Lung microvascular endothelial cell (primary cell): ENCODE results near the gene RIN1. TPM values are rescaled to one million over a fixed set of nuclear protein-coding genes. Genes with fewer than 3 reads are reported as not detected.
"Not testable (repeated sequence)": the region's sequence is repeated elsewhere in the genome, so short reads cannot be mapped to it uniquely, and the experiment has no call there.

ENCODE experiments used
- DNase-seq, 2 donors: peaks; one replicate each; pipeline versions ENCODE4 v3.0.0 to v3.0.0-alpha.2; 2010; ENCODE audit warnings: low read depth in 2 of 2
- total RNA-seq: library from RNA; depleted of rRNA; stranded (reverse); fragments of >200 nt; gene quantifications from 2 replicates; pipeline ENCODE4 v1.2.1, GENCODE V29; 2014

The RIN1 gene
- total RNA-seq, 1 donor from 2014 or later = 2.8 TPM

DNA sequence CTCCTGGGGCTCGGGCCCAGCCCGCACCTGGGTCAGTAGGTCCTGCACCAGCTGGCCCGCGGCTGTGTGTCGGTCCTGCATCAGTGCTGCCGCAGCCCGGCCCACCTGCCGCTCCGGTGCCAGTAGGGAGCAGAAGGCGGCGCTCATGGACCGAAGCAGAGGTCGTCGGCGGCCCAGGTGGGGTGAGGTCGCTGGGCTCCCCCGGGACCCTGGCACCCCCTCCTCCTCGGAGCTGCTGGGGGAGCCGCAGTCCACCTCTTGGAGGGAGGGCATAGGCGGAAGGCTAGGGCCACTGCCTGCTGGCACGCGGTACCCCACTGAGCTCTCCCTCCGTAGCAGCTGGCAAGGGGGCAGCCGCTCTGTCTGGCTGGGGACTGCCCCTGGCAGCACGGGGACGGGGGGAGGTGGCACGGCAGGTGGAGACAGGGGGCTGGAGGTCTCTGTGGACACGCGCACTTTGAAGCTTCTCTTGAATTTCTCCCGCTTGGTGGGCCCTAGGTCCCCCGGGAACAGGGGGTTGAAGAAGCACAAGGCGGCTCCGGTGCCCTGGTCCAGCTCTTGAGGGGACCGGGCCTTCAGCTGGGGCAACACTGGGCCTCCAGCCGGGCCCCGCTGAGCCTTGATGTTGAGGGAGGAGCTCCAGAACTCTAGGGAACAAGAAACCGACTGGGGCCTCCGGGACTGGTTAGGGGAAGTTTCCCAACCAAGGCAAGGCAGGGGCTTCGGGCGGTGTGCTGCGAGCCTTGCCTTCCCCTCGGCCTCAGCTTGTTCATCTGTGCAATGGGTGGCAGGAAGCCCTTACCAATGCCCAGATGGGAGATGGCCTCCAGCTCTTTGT is 1.4 kb downstream of the RIN1 start:
- no peak for DNase-seq

DNA sequence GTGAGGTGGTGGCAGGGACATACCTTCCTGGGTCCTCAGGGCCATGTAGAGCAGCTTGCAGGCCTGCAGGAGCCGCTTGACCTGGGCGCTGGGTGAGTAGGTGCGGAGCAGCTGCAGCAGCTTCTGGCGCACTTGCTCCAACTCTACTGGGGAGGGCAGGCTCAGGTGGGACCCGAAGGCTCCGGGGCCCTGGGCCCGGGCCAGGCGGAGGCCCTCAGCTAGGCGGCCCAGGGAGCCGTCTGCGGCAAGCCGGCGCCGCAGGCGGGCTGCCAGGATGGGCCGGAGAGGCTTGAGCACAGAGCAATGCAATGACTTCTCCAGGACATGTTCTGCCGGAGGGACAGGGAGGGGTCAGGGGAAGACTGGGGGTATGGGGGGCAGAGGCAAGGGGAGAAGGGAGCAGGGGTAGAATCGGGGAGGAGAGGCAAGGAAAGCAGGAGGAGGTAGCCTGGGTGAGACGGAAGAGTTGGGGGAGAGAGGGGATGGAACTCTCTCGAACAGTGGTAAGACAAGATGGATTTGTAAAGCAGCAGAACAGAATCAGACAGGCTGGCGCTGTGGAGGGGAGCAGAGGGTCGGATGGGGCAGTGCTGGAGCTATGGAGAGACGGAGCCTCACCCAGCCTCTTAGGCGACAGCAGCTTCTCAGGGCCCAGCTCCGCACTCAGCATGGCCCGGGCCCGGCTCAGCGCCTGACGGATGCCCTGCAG is 2.2 kb downstream of the RIN1 start:
- DNase-seq = no peak

DNA sequence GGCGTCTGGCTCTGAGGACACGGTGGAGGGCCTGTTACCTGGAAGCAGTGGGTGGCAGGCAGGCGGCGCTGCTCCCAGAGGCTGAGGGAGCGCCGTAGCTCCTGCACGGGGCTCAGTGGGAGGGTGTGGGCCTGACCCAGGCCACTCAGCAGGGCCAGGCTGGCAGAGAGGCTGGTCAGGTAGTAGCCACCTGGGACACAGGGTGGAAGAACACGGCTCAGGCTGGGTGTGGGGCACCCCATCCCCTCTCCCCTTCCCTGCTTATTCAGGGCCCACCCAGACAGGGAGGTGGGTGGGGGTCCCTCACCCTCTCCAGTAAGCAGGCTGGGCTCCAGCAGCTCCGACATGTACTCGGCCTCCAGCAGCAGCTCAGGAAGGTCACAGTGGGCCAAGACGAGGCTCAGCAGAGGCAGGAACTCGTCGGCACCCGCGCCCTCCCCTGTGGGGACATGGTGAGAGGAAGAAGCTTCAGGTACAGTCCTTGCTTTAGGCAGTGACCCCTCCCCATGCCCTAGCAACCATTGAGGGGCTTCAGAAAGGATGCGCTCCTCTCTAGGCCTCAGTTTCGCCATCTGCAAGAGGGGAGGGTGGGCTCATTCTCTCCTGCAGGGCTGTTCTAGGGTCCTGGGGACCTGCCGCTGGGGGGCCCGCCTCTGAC is 2.9 kb downstream of the RIN1 start:
- no peak for DNase-seq

DNA sequence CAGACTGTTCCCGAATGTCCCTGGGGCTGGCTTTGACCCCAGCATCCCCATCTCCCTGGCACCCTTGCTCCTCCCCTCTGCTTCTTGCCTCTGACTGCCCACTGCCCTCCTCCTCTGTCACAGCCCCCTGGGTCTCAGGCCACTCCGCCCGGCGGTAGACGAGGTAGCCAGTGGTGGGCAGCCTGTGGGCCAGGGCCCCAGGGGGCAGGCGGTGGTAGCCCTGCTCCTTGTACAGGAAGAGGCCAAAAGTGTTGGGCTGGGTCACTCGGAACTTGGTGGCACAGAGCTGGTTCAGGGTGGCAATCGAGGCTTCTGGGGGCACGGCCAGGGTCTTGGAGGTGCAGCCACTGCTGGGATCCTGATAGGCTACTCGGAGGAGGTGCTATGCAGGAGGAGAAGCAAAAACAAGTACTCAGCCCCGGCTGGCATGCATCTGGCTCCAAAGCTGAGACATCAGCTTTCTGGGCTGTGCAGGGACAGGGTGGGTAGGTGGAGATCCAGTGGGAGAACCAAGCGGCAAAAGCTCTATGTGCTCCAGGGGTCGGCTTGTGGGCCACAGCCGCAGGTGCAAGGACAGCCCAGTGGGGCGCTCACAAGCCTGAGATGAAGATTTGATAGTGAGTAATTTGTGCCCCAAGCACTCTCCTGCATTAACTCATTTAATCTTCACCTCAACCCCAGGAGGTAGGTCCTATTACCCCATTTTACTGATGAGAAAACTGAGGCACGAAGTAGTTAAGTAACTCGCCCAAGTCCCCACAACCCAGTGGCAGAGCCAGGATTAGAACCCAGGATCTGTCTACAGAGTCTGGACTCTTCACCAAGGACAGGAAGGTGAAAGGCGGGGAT is 3.6 kb downstream of the RIN1 start:
- DNase-seq = no peak

DNA sequence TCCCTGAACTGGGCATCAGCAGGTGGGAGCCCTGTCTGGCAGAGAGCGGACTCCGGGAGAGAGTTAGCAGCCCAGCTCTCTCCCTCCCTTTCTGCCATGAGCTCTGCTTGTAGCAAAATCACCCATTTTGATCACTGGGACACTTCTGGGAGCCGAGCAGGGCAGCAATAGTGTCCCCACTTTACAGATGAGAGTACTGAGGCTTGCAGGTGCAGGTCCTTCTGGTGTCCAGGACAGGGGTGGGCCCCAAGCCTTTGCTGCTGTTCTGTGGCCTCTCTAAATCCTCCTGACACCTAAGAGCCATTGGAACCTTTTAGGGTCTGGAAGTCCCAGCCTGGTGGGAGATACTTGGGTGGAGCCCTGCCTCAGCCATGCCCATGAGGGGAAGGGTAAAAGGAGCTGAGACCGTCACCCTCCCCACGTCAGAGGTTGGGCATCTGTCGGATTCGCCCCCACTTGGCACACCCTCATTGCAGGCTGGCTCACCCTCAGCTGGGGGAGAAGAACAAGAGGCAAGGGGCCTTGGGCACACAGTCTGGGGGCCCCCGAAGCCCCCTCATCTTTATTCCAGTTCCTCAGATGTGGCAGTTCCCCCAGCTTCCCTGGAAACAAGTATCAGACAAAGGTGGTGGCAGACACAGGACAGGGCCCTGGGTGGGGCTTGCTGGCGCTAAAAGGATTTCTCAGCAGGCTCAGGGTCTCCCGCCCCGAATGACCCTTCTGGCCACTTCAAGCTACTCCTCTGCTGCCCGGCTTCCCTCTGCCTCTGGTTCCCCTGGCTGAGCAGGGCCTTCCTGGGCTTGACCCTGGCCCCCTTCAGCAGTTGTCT is 4.5 kb downstream of the RIN1 start:
- DNase-seq = no peak

DNA sequence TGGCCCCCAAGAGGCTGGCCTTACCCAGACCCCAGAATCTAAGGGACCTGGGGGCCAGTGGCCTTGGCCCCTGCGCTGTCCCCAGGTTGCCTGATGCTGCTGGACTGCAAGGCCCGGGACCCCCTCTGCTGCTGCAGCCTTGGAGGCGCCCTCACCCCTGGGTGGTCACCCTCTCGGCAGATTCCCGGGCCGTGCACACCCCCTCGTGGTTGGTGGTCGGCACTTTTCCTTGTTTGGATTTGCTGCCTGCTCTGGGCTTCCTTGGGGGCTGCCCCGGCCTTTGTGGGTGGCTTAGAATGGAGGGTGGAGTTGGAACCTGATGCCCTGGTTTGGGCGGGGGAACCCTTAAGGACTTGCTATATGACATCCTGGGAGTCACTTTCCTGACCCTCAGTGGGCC is 5.3 kb downstream of the RIN1 start:
- no peak for DNase-seq

DNA sequence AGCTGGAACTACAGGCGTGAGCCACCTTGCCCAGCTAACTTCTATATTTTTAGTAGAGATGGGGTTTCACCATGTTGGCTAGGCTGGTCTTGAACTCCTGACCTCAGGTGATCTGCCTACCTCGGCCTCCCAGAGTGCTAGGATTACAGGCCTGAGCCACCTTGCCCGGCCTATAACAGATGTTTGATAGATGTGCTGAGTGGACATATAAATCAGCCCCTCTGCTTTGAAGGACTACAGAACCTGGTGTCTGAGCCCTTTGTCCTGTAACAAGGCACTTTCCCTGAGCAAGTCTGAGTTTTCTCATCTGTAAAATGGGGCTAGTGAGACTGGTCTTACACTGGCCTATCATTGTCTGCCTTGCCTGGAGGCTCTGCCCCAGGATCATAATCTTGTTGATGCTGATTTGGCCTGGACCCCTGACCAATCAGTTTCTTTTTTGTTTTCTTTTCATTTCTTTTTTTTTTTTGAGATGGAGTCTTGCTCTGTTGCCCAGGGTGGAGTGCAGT is 7.0 kb downstream of the RIN1 start:
- no peak for DNase-seq

DNA sequence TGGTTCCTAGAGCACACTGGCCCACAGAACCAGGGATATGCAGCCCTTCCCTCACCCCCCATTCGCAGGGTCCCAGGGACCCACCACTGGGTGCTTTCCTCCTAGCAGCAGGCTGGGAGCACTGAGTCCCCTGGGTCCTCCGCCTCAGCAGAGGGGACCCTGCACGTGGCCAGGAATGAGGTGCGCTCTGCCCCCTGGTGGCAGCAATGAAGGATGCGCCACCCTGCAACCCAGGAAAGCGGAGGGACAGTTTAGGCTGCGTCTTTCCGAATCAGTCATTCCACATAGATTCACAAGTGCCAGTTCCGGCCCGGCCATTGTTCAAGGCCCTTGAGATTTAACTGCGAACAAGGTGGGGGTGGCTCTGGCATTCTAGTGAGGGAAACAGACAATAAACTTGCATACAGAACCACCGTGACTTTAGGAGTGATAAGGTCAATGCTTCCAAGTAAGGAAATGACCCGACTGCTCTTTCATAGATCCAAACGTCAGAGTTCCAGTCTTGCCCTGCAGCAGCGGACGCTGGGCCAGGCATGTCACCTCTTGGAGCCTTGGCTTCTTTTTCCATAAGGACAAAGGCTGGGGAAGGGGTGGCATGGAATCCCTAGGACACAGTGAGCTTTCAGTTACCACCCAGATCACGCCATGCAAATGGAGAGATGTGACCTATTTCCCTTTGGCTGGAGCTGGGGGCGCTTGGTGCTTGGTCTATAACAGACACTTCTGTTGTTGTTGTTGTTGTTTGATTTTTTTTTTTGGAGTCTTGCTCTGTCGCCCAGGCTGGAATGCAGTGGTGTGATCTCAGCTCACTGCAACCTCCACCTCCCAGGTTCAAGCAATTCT is 7.7 kb downstream of the RIN1 start:
- peak; percentile 69 to 79 for DNase-seq

DNA sequence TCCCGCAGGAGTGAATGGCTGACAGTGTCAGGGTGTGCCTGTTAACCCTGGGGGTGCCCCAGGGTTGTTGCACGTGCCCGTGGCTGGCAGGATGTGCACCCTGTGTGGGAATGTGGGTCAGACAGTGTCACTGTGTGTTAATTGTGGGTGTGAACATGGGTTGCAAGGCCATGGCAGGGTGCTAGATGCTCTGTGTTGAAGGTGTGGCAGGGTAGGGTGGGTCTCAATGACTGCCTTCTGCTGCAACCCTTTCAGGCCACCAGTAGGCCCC is 8.3 kb downstream of the RIN1 start:
- no peak for DNase-seq

DNA sequence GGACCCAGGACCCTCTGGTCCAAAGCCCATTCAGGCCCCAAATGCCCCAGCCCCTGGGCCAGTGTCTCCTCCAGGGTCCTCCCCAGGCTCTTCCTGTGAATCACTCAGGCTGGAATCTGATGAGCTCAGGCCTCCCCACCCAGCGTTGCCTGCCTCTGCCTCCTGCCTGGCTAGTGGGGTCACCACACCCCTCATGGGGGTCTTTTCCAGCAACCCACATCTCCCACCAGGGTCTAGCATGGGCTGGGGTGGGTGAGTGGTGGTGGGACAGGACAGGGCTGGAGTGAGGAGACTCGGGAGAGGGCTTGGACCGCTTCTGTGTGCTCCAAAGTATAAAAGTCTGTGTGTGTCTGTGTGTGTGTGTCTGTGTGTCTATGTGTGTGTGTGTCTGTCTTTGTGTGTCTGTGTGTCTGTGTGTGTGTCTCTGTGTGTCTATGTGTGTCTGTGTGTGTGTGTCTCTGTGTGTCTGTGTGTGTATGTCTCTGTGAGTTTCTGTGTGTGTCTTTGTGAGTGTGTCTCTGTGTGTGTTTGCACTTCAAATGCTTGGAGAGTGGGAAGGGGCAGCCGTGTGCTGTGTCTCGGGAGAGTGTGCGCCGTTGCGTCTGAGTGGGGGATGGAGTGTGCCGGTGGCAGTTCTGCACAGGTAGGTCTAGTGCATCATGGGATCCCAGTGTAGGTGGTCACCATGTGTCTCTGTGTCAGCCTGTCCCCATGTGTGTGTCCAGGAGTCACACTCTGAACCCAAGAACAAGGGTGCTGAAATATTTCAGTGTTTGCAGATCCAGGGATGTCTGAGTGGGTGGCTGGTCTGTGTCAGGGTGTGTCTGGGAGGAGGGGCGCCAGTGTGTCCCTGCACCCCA is 8.8 kb downstream of the RIN1 start:
- peak in 1 of 2 donors; percentile 37 for DNase-seq

DNA sequence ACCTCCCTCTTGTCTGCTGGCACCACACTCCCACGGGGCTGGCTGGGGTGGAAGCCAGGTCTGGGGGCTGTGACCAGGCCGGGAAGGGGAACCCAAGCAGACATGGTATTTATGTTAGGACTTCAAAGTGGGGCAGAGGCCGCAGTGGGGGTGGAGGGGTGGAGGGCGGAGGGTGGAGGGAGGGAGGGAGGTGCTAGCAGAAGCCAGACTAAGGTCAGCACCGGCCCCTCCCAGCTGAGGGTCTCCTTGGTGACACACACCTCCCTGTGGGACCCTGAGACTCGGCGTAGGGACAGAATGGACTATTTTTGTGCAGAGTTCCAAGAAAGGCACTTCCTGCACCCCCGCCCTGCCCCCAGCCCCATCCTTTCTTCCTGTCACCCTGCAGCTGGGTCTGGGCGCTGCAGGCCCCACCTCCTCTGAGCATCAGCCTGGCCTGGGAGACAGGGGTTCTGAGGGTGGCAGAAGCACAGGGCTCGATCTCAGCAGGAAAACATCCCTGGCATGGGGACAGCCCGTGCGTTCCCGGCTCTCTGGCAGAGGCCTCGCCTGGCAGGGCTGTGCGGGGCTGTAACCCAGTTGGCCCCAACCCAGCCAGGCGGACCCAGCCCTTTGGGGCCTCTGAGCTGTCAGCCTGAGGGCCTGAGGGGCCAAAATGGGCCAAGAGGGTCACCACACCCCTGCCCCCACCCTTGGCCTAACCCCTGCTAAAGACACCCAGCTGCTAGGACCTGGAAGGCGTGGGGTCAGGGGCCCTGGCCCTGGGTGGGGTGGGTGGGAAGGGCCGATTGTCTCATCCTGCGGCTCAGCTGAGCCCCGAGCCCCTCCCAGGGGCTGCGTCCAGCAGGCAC is 9.7 kb downstream of the RIN1 start:
- no peak for DNase-seq

DNA sequence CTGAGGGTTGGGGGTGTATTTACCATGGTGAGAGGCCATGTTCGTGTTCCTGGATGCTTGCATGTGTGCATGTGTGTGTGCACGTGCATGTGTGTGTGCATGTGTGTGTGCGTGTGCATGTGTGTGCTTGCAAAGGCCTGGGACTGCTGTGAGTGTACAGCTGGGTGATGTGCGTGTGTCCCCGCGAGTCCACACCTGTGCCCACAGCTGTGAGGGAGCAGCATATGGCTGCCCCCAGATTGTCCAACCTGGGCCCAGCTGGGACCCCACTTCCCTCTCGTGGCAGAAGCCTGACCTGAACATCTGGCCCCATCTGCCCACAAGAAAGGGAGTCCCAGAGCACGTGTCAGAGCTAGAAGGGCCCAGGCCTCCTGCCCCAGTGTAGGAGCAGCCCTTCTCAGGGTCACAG is 11.0 kb downstream of the RIN1 start:
- DNase-seq = no peak

DNA sequence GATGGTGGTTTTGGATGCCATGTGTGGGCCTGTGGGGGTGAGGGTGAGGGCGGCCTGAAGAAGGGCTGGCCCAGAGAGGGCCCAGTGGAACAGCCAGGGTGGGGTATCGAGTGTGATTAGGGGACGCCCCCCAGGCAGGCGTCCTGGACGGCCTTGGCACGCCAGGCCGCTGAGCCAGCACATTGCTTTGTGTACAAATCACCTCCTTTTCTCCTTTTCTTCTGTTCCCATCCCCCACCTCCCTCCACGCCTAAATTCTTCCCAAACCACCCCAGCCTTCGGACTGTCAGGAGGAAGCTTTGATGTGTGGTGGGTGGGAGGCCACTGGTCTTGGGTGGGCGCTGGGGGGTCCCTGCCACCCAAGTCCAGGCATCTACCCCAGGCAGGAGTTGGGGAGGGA is 11.6 kb downstream of the RIN1 start:
- no peak for DNase-seq

DNA sequence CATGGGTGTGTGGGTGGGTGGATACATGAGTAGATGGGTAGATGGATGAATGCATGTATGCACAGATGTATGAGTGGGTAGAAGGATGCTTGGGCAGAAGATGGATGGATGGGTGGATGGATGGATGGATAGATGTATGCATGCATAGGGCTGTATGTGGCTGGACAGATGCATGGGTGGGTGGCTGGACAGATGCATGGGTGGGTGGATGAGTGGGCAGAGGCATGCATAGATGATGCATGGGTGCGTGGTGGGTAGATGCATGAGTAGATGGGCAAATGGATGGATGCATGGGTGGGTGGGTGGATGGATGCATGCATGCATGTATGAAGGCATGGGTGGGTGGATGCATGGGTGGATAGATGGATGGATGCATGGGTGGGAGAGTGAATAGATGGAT is 12.6 kb downstream of the RIN1 start:
- no peak for DNase-seq

DNA sequence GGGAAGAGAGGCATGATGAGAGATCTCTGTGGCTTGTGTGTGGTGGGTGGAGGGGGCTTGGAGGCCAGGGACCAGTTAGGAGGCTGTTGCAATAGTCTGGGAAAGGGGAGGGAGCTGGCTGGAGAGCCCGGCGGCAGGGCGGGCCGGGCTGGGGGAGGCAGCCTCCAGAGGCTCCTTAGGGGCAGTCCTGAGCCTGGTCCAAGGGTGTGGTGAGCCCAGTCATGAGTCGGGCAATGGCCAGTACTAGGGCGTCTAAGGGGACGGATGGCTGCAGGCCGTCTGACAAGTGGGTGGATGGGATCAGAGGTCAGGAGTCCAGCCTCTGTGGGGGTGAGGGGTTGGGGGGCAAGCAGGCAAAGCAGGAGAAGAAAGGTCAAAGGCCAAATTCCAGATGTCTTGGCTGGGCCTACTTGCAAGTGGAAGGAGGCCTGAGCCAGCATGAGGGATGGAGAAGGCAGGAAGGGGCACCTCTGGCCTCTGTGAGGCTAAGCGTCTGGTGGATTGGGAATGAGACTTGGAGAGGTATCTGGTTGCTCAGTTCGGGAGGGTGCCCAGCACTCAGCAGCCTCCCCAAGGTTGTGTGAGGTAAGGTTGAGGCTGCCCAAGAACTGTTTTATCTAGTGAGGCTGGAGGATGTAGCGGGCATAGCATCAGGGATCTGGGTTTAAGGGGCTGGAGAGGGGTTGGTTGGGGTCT is 13.4 kb downstream of the RIN1 start:
- DNase-seq = no peak

DNA sequence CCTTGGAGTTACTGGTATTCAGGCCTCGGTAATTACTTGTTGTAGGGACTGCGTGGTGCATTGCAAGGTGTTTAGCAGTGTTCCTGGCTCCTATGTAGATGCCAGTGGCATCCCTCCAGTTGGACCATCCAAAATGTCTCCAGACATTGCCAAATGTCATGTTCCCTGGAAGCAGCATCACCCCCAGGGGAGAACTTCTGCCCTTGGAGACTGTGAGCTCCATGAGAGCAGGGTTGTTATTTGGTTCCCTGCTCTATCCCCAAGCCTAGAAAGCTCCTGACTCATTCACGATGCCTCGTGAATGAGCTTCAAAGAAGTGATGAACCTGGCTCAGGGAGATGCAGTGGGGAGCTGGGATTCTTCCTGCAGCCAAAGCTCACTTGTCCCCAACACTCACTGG is 14.6 kb downstream of the RIN1 start:
- no peak for DNase-seq

DNA sequence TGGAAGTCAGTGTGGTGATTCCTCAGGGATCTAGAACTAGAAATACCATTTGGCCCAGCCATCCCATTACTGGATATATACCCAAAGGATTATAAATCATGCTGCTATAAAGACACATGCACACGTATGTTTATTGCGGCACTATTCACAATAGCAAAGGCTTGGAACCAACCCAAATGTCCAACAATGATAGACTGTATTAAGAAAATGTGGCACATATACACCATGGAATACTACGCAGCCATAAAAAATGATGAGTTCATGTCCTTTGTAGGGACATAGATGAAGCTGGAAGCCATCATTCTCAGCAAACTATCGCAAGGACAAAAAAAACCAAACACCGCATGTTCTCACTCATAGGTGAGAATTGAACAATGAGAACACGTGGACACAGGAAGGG is 15.5 kb downstream of the RIN1 start:
- DNase-seq = not testable (repeated sequence)
